Measurements from ENCODE around the gene SLC35B2.
A peak's percentile ranks its signal among the peaks of the same experiment; 100 is the strongest.

SLC35B2 gene

GRCh38 chr6:44251576-44252524 is 5.5 kb downstream of the SLC35B2 start:
- DNase-seq: no peak

GRCh38 chr6:44250718-44251123 is 6.6 kb downstream of the SLC35B2 start:
- DNase-seq: no peak

GRCh38 chr6:44250067-44250717 is 7.1 kb downstream of the SLC35B2 start:
- DNase-seq: no peak

- no peak for DNase-seq
Measured at GRCh38 chr6:44249082-44249748, 8.1 kb downstream of the SLC35B2 start.

- DNase-seq: no peak
Measured at GRCh38 chr6:44248579-44248978, 8.7 kb downstream of the SLC35B2 start.

GRCh38 chr6:44247338-44248302 is 9.7 kb downstream of the SLC35B2 start:
- DNase-seq: no peak

GRCh38 chr6:44246663-44247337 is 10.5 kb downstream of the SLC35B2 start, which contains the start of gene HSP90AB1:
TSS of gene HSP90AB1 (plus strand) at chr6:44247101. CDS start at chr6:44248630, 1,529 bp downstream.
- peak; percentile 89 for DNase-seq

- peak; percentile 26 for DNase-seq
Measured at GRCh38 chr6:44245912-44246662, 11.2 kb downstream of the SLC35B2 start.

GRCh38 chr6:44245391-44245911 is 11.9 kb downstream of the SLC35B2 start:
- no peak for DNase-seq

GRCh38 chr6:44243345-44243744 is 14.0 kb downstream of the SLC35B2 start:
- DNase-seq: no peak

GRCh38 chr6:44238687-44239350 is 18.5 kb downstream of the SLC35B2 start:
- no peak for DNase-seq

- DNase-seq: peak; percentile 23
Measured at GRCh38 chr6:44237813-44238433, 19.4 kb downstream of the SLC35B2 start.

- peak; percentile 69 for DNase-seq
Measured at GRCh38 chr6:44237021-44237812, 20.1 kb downstream of the SLC35B2 start.

GRCh38 chr6:44235891-44236516 is 21.3 kb downstream of the SLC35B2 start:
- DNase-seq: no peak

- DNase-seq: no peak
Measured at GRCh38 chr6:44235269-44235668, 22.1 kb downstream of the SLC35B2 start.

GRCh38 chr6:44234101-44235025 is 23.0 kb downstream of the SLC35B2 start:
- DNase-seq: peak; percentile 13

- no peak for DNase-seq
Measured at GRCh38 chr6:44233567-44234100, 23.7 kb downstream of the SLC35B2 start.

All from NCI-H1694 treated with DMSO at 0.1 percent for 48 hours (cell line).